SK-N-MC (cell line): Measurements from ENCODE around the gene KBTBD2.

Experiments used
- EZH2 ChIP-seq: fragments of 200-600 bp; sonication (generic); IDR thresholded peaks from one replicate; pipeline ENCODE4 v1.6.1; 2017; ENCODE audit warnings: antibody characterized with exemption
- FOXP2 ChIP-seq: optimal IDR thresholded peaks from 2 replicates; pipeline ENCODE3; 2011; ENCODE audit warnings: mild to moderate bottlenecking, moderate library complexity; ENCODE audit not compliant: insufficient read depth; ENCODE audit errors: extremely low read length, control extremely low read depth

DNA sequence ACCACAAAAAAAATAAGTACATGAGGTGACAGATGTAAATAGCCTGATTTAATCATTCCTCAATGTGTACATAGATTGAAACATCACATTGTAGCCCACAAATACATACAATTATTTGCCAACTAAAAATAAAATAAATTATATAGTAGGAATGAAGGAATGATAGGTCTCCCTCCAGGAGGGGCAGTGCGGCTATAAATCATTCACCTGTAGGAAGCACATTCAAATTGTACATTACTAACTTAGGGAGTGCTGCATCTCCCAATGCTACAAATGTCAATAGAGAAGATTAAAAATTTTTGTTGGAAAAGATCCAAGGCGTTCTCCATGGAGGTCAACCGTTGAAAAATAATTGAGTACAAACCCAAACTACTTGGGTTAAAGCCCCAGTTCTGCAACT lies 4.2 kb downstream of the KBTBD2 start:
- TF ChIP-seq FOXP2 (no peak), EZH2 (no peak)
